ENCODE results near the gene ATG7.

The ATG7 gene

DNA sequence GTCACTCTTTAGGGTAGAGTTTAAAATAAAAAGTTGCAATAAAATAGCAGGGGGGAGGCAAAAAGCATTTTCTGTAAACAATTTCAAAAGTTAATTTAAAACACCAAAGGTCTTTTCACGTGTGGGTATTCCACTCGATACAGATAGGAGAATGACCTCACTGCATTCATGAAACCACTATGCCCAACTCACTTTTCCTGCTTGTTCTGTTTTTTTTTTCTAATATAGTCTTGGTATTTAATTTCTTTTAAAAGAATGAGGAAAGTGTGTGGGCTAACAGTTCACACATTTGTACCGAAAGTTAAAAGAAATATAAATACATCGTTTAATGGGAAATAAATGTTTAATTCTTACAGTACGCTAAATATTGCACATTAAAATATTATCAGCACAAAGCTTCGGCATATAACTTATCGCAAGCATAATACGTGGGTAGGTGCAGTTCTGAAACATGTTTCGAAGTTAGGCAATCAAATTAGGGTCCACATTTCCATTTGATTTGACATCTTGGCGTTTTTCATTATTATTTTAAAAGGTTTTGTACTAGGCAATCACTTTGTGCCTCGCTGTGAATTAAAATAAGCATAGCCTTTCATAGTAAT, 330.1 kb downstream of the ATG7 start:
- DNase-seq: no peak

DNA sequence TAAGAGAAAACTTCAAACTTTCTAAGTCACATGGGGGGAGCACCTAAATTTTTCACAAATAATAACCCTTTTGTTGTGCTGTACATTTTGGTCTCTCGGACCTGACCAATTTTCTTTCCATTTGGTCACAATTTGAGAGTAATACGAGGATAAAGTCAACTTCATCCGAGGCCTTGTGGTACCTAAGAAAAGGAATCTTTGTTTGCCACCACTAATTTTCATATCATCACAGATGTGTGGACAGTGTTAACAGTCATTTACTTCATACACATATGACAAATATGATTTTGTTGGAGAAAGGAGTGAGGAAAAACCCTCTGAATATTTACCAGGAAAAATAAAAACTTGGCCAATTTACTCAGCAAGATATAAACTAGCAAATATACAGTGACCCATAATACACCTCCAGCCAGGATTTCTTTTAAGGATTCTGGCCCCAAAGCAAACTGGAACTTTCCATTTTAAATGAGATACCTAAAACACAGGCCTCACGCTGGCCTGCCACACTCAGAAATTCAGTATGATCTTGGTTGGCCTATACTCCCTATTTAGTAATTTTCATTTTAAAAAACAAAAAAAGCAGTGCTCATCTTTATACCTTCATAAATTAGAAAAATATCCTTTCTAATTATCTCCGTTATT, 330.8 kb downstream of the ATG7 start:
- DNase-seq: no peak

DNA sequence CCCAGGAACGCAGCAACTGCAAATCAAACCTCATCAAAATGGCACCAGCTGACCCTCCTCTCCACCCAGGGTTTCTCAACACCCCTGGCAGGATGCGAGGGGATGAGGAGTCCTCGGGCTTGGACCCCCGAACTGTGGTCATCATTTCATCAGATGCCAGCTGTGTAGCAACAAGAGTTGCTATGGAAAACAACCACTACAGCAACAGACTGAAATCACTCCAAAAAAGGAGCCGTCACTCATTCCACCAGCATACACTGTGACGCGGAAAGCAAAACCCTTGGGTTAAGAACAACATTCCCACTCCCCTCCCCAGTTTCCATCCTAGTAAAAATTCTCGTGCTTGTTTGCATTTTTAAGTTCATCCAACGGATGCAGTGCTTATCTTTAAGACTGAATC, 331.4 kb downstream of the ATG7 start:
- no peak for DNase-seq

DNA sequence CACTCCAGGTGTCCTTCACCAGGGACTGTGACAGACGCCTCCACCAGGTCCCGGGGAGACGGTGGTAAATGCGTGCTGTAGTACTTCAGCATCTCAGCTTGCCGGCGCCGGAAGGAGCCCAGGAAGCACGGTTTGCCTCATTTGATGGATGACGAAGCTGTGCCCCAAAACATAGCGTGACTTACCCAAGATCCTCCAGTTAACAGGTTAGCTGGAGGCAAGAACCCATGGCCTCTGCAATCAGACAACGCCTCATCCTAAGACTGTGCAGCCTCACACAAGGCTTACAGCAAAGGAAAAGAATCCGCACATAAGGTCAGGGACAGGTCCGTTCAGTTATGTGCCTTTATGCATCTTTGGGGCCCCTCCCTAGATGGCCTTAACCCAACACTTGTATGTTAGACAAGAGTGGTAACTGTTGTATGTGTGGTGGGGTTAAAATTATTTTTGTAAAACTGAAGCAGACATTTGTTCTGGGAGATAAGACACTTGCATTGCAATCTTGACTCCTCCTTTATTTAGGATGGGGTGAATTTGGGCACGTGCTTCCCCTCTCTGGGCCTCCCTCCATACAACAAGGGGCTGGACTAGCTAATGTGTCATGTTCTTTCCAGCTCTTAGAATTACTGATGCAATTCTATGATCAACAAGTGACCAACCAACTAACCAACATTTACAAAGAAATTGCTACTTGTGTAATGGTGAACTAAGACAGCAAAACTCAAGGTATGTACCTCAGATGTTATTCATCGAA, 332.1 kb downstream of the ATG7 start:
- no peak for DNase-seq

DNA sequence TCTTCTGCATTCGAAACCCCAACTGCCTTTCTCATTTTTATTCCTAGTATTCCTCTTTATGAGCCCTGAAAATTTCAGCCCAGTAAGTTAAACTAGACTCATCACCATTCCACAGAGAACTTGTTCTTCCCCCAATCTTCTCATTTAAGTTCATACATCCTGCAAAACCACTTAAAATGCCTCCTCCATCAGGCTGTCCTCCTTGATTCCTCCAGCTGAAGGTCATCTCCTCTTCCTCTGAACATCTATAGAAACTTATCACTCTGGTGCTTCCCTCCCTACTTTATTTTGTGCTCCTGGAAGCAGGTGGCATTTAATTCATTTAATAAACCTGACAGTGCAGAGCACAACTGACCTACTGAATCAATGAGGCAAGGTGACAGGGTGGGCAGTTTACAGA, 333.2 kb downstream of the ATG7 start:
- no peak for DNase-seq

DNA sequence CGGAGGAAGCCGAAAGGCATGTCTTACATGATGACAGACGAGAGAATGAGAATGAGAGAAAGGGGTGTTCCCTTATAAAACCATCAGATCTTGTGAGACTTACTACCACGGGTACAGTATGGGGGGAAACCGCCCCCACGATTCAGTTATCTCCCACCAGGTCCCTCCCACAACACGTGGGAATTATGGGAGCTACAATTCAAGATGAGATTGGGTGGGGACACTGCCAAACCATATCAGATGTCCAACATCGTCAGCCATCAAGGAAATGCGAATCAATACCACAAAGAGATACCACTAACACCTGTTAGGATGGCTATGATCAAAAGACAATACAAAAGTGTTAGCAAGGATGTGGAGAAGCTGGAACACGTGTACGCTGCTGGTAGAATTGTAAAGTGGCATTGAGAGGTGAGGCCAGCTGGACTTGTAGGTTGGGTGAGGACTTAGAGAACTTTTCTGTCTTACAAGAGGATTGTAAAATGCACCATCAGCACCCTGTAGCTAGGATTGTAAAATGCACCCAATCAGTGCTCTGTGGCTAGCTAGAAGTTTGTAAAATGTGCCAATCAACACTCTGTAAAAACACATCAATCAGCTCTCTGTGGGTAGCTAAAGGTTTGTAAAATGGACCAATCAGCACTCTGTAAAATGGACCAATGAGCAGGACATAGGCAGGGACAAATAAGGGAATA, 334.0 kb downstream of the ATG7 start:
- no peak for DNase-seq

DNA sequence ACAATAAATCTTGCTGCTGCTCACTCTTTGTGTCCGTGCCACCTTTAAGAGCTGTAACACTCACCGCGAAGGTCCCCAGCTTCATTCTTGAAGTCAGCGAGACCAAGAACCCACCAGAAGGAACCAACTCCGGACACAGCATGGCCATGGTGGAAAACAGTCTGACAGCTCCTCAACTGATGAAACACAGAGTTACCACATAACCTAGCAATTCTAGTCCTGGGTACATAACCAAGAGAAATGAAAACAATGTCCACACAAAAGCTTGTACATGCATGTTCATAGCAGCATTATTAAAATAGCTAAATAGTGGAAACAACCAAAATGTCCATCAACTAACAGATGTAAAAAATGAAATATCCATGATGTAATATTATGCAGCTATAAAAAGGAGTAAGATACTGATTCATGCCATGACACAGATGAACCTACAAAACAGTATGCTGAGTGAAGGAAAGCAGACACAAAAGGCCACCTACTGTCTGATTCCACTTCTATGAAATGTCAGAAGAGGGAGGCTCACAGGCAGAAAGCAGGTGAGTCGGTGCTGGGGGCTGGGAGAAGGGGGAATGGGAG, 334.8 kb downstream of the ATG7 start:
- no peak for DNase-seq
